A549 (cell line): ENCODE results near the gene BCAS2. TPM values are rescaled to one million over a fixed set of nuclear protein-coding genes. Genes with fewer than 3 reads are reported as not detected.

Experiments
- CBX8 ChIP-seq: fragments of 200-600 bp; sonication (generic); IDR thresholded peaks from 2 replicates; pipeline ENCODE4 v1.6.1; 2016
- E2F6 ChIP-seq: IDR thresholded peaks from 2 replicates; pipeline ENCODE4 v1.6.1; 2012; ENCODE audit warnings: low read depth, borderline replicate concordance
- NR3C1 ChIP-seq: fragments of >200 bp; sonication (Bioruptor Twin); formaldehyde crosslinking; IDR thresholded peaks from 3 replicates; pipeline ENCODE4 v1.6.1; 2017
- RAD21 ChIP-seq, 2 experiments: fragments of >200 bp in 1 of 2; sonication (Bioruptor Twin) in 1 of 2; formaldehyde crosslinking in 1 of 2; IDR thresholded peaks in 1 of 2; conservative IDR thresholded peaks in 1 of 2; 2 replicates in 1 of 2; 3 replicates in 1 of 2; pipeline ENCODE4 v1.6.1; 2012 to 2018; ENCODE audit warnings: inconsistent platforms in 1 of 2
- RNF2 ChIP-seq: fragments of 200-600 bp; sonication (generic); IDR thresholded peaks from 2 replicates; pipeline ENCODE4 v1.6.1; 2016; ENCODE audit warnings: low read depth, mild to moderate bottlenecking, antibody characterized with exemption, moderate library complexity, borderline replicate concordance
- polyA plus RNA-seq, 4 experiments: library from polyadenylated mRNA; depleted of rRNA in 3 of 4; stranded (reverse); fragments of >200 nt; fragmentation: RNase III in 1 of 4; extraction: RNeasy Plus Mini Kit Qiagen cat#74134 plus additional on column Dnase treatment in 1 of 4; gene quantifications; 2 replicates in 3 of 4; 3 replicates in 1 of 4; pipeline ENCODE4 v1.2.3, GENCODE V29; 2011 to 2017

The BCAS2 gene
- polyA plus RNA-seq, 2 of the 4 experiments (the other 2 are of a cell fraction), result 36.0 to 52.5 TPM

GRCh38 chr1:114521396-114522263 is 59.8 kb downstream of the BCAS2 start (continued):
- no peak for TF ChIP-seq RNF2
- TF ChIP-seq RAD21 (conservative IDR thresholded peaks at IDR 0.05 in 1 of 2, IDR thresholded peaks at IDR 0.05 in 1 of 2), result no peak
- no peak for TF ChIP-seq CBX8
- TF ChIP-seq NR3C1, result no peak
- no peak for TF ChIP-seq E2F6

Other genes starting within 250 kb of the BCAS2 start
- 14.9 and 25.0 TPM in 2 replicates for gene TRIM33, start 70.4 kb downstream of the BCAS2 start, polyA plus RNA-seq (2011; rRNA removed)
- gene TRIM33, start 70.4 kb downstream of the BCAS2 start, polyA plus RNA-seq (2017; fragmentation: RNase III; extraction: RNeasy Plus Mini Kit Qiagen cat#74134 plus additional on column Dnase treatment), result 8.7 to 9.5 TPM (median 9.3 TPM) in 3 replicates
- gene DENND2C, start 88.4 kb upstream of the BCAS2 start, polyA plus RNA-seq (2011; rRNA removed), result 0.19 and 0.24 TPM in 2 replicates
- gene DENND2C, start 88.4 kb upstream of the BCAS2 start, polyA plus RNA-seq (2017; fragmentation: RNase III; extraction: RNeasy Plus Mini Kit Qiagen cat#74134 plus additional on column Dnase treatment), result 0.16 to 0.20 TPM (median 0.18 TPM) in 3 replicates
- not detected in 2 replicates for gene AMPD1, start 113.9 kb upstream of the BCAS2 start, polyA plus RNA-seq (2011; rRNA removed)
- not detected in 3 replicates for gene AMPD1, start 113.9 kb upstream of the BCAS2 start, polyA plus RNA-seq (2017; fragmentation: RNase III; extraction: RNeasy Plus Mini Kit Qiagen cat#74134 plus additional on column Dnase treatment)
- gene NRAS, start 135.2 kb upstream of the BCAS2 start, polyA plus RNA-seq (2011; rRNA removed), result 42.6 and 52.2 TPM in 2 replicates
- gene NRAS, start 135.2 kb upstream of the BCAS2 start, polyA plus RNA-seq (2017; fragmentation: RNase III; extraction: RNeasy Plus Mini Kit Qiagen cat#74134 plus additional on column Dnase treatment), result 28.4 to 28.7 TPM (median 28.7 TPM) in 3 replicates
- 221 and 236 TPM in 2 replicates for gene CSDE1, start 176.4 kb upstream of the BCAS2 start, polyA plus RNA-seq (2011; rRNA removed)
- gene CSDE1, start 176.4 kb upstream of the BCAS2 start, polyA plus RNA-seq (2017; fragmentation: RNase III; extraction: RNeasy Plus Mini Kit Qiagen cat#74134 plus additional on column Dnase treatment), result 194 to 218 TPM (median 199 TPM) in 3 replicates
- gene SIKE1, start 199.1 kb upstream of the BCAS2 start, polyA plus RNA-seq (2011; rRNA removed), result 24.6 and 28.7 TPM in 2 replicates
- 16.3 to 17.8 TPM (median 17.4 TPM) in 3 replicates for gene SIKE1, start 199.1 kb upstream of the BCAS2 start, polyA plus RNA-seq (2017; fragmentation: RNase III; extraction: RNeasy Plus Mini Kit Qiagen cat#74134 plus additional on column Dnase treatment)